Retinal pigment epithelial cell (primary cell): Measurements from ENCODE around the gene SUPT3H.

Source experiments
- DNase-seq: peaks from one replicate; pipeline ENCODE4 v3.0.0-alpha.2; 2010; ENCODE audit warnings: low read depth
- H3K4me3 ChIP-seq: 2 replicates; pipeline ENCODE4 v1.5.1; 2011; ENCODE audit warnings: mild to moderate bottlenecking, low read length, control low read depth, moderate library complexity
- TF ChIP-seq, protein P1 (sequence below): conservative IDR thresholded peaks from 2 replicates; pipeline ENCODE4 v1.5.1; 2011; ENCODE audit warnings: low read depth, low read length, control low read depth, inconsistent platforms

Gene SUPT3H

GRCh38 chr6:44797746-44798145 lies 580.0 kb downstream of the SUPT3H start:
- no peak overlapping the region for H3K4me3 ChIP-seq
- TF ChIP-seq, protein P1, sequence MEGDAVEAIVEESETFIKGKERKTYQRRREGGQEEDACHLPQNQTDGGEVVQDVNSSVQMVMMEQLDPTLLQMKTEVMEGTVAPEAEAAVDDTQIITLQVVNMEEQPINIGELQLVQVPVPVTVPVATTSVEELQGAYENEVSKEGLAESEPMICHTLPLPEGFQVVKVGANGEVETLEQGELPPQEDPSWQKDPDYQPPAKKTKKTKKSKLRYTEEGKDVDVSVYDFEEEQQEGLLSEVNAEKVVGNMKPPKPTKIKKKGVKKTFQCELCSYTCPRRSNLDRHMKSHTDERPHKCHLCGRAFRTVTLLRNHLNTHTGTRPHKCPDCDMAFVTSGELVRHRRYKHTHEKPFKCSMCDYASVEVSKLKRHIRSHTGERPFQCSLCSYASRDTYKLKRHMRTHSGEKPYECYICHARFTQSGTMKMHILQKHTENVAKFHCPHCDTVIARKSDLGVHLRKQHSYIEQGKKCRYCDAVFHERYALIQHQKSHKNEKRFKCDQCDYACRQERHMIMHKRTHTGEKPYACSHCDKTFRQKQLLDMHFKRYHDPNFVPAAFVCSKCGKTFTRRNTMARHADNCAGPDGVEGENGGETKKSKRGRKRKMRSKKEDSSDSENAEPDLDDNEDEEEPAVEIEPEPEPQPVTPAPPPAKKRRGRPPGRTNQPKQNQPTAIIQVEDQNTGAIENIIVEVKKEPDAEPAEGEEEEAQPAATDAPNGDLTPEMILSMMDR, result no peak
- no peak for DNase-seq

DNA sequence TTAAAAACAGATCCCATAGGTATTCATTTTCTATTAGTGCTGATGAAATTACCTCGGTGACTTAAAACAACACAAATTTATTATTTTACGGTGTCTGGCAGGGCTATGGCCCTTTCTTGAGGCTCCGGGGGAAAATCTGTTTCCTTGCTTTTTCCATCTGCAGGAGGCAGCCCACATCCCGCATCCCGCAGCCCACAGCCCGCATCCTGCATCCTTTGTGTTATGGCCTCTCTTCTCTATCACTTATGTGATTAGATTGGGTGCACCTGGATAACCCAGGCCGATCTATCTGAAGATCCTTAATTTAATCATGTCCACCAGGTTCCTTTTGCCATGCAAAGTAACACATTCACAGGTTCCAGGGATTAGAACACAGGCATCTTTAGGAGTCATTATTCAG lies 582.4 kb downstream of the SUPT3H start:
- no peak for DNase-seq
- TF ChIP-seq, protein P1, result no peak
- no peak overlapping the region for H3K4me3 ChIP-seq

- TF ChIP-seq, protein P1, result no peak
- no peak for DNase-seq
- no peak overlapping the region for H3K4me3 ChIP-seq
Observed at GRCh38 chr6:44789806-44790205, 587.9 kb downstream of the SUPT3H start.

DNA sequence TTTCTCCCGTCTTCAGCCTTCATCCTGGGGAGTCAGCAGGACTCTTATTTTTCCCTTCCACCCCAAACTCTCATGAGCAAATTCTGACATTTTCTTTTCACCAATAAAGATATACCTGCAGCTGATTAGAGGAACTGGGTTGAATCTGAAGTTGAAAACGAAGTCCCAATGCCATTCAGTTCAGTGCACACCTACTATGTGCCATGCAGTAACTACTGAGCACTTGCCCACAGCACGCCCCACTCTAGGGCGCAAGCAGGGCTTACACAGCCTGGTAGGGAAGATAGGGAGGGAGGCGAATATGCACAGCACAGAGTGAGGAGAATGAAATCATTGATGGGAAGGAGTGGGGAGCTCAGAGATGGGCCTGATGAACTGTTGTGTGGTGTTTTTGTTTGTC lies 588.7 kb downstream of the SUPT3H start:
- DNase-seq, result no peak
- H3K4me3 ChIP-seq, result no peak overlapping the region
- TF ChIP-seq, protein P1, result no peak

GRCh38 chr6:44788387-44788981 lies 589.2 kb downstream of the SUPT3H start:
- no peak for DNase-seq

DNA sequence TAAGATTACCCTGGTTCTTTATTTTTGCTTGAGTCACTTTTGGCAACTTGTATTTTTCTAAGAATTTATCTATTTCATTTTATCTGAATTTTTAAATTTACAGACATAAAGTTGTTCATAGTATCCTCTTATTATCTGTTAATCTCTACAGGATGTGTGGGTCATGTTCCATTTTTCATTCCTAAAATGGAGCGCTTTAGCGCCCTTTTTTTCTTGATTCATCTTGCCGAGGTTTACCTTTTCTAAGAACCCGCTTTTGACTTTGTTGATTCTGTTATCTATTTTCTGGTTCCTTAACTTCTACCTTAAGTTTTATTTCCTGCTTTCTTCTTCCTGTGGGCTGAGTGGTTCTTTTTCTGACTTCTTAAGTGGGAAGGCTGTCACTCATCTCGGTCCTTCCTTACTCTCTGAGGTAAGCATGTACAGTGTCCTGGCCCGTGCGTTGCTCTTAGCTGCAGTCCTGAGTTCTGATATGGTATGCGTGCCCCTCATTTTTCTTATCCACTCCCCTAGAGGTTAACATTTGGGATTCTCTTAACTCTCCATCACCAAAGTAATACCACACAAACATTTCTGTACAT lies 590.4 kb downstream of the SUPT3H start:
- no peak overlapping the region for H3K4me3 ChIP-seq
- no peak for DNase-seq
- TF ChIP-seq, protein P1, result no peak

More at GRCh38 chr6:44788387-44788981, 589.2 kb downstream of the SUPT3H start:
- no peak overlapping the region for H3K4me3 ChIP-seq
- TF ChIP-seq, protein P1, result no peak

- no peak overlapping the region for H3K4me3 ChIP-seq
- DNase-seq, result no peak
- TF ChIP-seq, protein P1, result no peak
Observed at GRCh38 chr6:44785130-44785529, 592.6 kb downstream of the SUPT3H start.
